ENCODE data around the gene LEO1. TPM values are rescaled to one million over a fixed set of nuclear protein-coding genes. Genes with fewer than 3 reads are reported as not detected.

The LEO1 gene
- total and polyA plus RNA-seq, 4 experiments from 2014 or later = 12.6 to 28.0 (median 22.0) TPM

DNA sequence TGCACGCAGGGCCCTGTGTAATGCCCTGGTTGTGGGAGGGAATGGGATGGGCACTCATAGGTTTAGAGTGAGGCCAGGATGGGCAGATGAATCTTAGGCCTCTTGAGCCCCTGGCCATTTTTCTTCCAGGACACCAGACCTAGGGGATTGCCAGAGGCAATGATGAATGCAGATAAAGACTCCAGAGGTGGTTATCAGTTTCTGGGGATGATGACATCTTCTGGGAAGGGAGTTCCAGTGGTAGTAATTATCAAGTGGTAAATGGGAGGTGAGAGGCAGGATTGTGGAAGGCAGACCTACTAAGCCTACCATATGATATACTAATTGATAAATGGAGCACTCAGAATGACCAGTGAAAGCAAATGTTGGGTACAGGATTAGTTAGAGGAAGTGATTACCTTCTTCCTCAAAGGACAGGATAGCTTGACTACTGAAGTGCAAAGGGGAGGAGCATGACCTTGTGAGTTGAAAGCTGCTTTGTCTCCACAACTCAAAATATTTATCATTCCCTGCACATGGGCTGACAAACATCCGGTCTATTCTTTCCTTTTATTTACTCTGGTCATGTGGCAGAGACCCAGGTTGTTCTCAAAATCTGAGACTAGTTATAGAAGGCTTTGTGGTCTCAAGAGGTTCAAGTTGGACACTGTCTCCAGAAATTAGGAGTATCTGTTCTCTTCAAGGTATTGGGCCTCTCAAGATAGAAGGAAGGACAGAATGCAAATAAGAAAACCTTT is 37.3 kb upstream of the LEO1 start:
- H3K4me3 Mint-ChIP-seq = peak overlapping the region in 1 of 8 donors; percentile 26
- H3K27ac Mint-ChIP-seq = peak overlapping the region in 1 of 7 donors; percentile 67
- DNase-seq = no peak
- H3K4me3 ChIP-seq (ENCODE audit: low read length in 2 of 2) = no peak overlapping the region
- no peaks in the 10 kb centered on the region for H3K36me3 ChIP-seq (ENCODE audit: insufficient read depth, low read length)
- no peaks in the 10 kb centered on the region for H3K27me3 ChIP-seq (ENCODE audit: insufficient read depth, low read length)
- no peaks in the 10 kb centered on the region for H3K9me3 ChIP-seq (ENCODE audit: control insufficient read depth in 1 of 2, low read length in 2 of 2)
- no peaks in the 10 kb centered on the region for H3K36me3 Mint-ChIP-seq
- POLR2A ChIA-PET (ENCODE audit: partially characterized antibody) = no interaction called here
- intact Hi-C loops (cut with micrococcal nuclease) = no loop called here
- no peaks in the 10 kb centered on the region for H3K9me3 Mint-ChIP-seq
- H3K4me1 ChIP-seq (ENCODE audit: insufficient read depth, low read length) = peaks cover 42% of the 10 kb centered on the region
- CTCF ChIA-PET (ENCODE audit: partially characterized antibody) = no interaction called here
- H3K4me1 Mint-ChIP-seq = peaks cover 12 to 34% (median 31%) of the 10 kb centered on the region in 4 donors
- no peaks in the 10 kb centered on the region for H3K27me3 Mint-ChIP-seq
- no peak overlapping the region for H3K27ac ChIP-seq (ENCODE audit: low read depth, low read length)

DNA sequence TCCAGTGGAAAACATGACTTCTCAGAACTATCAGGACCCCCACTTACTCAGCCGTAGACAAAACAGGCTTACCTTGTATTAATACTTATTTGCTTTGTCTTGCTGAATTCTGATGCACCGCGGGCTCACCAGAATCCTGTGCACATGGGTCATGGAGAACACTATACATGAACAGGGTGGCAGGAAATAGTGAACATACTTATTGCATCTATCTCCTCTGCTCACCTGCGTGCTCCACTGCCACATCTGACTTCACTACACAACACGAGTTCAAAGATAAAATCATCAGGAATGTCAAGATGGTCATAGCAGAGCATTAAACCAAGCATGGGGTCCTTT is 36.8 kb upstream of the LEO1 start:
- no peaks in the 10 kb centered on the region for H3K9me3 Mint-ChIP-seq
- ChIA-PET POLR2A (ENCODE audit: partially characterized antibody) (interaction anchor here (0.7 to 1.9 kb wide), 2 partner anchors 38 to 112 kb away, joined by 3 to 5 read pairs; no protein-coding TSS in a partner anchor), CTCF (ENCODE audit: partially characterized antibody) (interaction anchor here (1.3 kb wide), 1 partner anchor 23 kb away, joined by 3 read pairs; no protein-coding TSS in a partner anchor)
- Histone ChIP-seq H3K4me3 (ENCODE audit: low read length in 2 of 2) (no peak overlapping the region), H3K36me3 (ENCODE audit: insufficient read depth, low read length) (no peaks in the 10 kb centered on the region), H3K27ac (ENCODE audit: low read depth, low read length) (no peak overlapping the region), H3K9me3 (ENCODE audit: control insufficient read depth in 1 of 2, low read length in 2 of 2) (no peaks in the 10 kb centered on the region), H3K27me3 (ENCODE audit: insufficient read depth, low read length) (no peaks in the 10 kb centered on the region), H3K4me1 (ENCODE audit: insufficient read depth, low read length) (peaks cover 40% of the 10 kb centered on the region)
- intact Hi-C loops (cut with micrococcal nuclease) = no loop called here
- H3K4me1 Mint-ChIP-seq = peaks cover 12 to 34% (median 28%) of the 10 kb centered on the region in 4 donors
- H3K27ac Mint-ChIP-seq = peak overlapping the region in 5 of 7 donors; percentile 3 to 62 (median 44)
- H3K27me3 Mint-ChIP-seq = no peaks in the 10 kb centered on the region
- no peak for DNase-seq
- H3K36me3 Mint-ChIP-seq = no peaks in the 10 kb centered on the region
- peak overlapping the region in 5 of 8 donors; percentile 13 to 69 (median 35) for H3K4me3 Mint-ChIP-seq

DNA sequence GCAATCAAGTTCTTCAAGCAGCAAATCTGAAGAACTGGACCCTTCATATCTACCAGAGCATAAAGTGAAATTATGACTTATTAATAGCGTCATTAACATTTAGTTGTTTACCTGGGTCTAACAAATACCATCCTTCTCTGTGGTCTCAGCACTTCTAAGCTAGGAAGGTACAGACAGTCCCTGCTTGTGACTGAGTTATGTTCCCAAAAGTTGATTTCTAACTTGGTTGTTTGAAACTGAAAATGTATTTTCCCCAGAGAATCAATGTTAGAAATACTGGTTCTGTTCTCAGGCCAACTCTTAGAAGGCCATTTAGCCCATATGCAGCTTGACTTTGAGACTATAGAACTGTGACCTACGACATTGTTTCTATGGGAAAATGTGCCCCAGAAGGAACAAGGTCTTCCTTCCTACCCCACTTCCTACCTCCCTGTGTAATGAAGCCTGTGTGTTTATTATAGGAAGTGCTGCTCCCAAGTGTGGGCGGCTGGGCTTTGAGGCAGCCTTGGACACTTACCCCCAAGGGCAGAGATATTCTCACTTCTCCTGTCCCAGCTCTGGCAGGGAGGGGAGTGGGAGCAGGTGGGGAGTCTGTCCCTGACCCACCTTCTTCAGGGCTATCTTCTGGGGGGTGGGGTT is 35.2 kb upstream of the LEO1 start:
- no peaks in the 10 kb centered on the region for H3K27me3 Mint-ChIP-seq
- no peaks in the 10 kb centered on the region for H3K9me3 Mint-ChIP-seq
- H3K36me3 ChIP-seq (ENCODE audit: insufficient read depth, low read length) = no peaks in the 10 kb centered on the region
- H3K36me3 Mint-ChIP-seq = no peaks in the 10 kb centered on the region
- ChIA-PET POLR2A (ENCODE audit: partially characterized antibody) (interaction anchor here (1.0 to 1.9 kb wide), 3 partner anchors 13 to 39 kb away, joined by 3 to 5 read pairs (median 3); partner anchors contain the start of gene LEO1), CTCF (ENCODE audit: partially characterized antibody) (interaction anchor here (0.9 to 1.5 kb wide), 4 partner anchors 22 to 221 kb away, joined by 3 to 5 read pairs (median 4); no protein-coding TSS in a partner anchor)
- DNase-seq = no peak
- peaks cover 10 to 38% (median 27%) of the 10 kb centered on the region in 4 donors for H3K4me1 Mint-ChIP-seq
- no peak overlapping the region for H3K27ac ChIP-seq (ENCODE audit: low read depth, low read length)
- intact Hi-C loops (cut with micrococcal nuclease) = no loop called here
- H3K27ac Mint-ChIP-seq = peak overlapping the region in 1 of 7 donors; percentile 58
- peak overlapping the region in 2 of 8 donors; percentile 14 to 39 for H3K4me3 Mint-ChIP-seq
- H3K9me3 ChIP-seq (ENCODE audit: control insufficient read depth in 1 of 2, low read length in 2 of 2) = no peaks in the 10 kb centered on the region
- H3K4me3 ChIP-seq (ENCODE audit: low read length in 2 of 2) = no peak overlapping the region
- peaks cover 37% of the 10 kb centered on the region for H3K4me1 ChIP-seq (ENCODE audit: insufficient read depth, low read length)
- no peaks in the 10 kb centered on the region for H3K27me3 ChIP-seq (ENCODE audit: insufficient read depth, low read length)

DNA sequence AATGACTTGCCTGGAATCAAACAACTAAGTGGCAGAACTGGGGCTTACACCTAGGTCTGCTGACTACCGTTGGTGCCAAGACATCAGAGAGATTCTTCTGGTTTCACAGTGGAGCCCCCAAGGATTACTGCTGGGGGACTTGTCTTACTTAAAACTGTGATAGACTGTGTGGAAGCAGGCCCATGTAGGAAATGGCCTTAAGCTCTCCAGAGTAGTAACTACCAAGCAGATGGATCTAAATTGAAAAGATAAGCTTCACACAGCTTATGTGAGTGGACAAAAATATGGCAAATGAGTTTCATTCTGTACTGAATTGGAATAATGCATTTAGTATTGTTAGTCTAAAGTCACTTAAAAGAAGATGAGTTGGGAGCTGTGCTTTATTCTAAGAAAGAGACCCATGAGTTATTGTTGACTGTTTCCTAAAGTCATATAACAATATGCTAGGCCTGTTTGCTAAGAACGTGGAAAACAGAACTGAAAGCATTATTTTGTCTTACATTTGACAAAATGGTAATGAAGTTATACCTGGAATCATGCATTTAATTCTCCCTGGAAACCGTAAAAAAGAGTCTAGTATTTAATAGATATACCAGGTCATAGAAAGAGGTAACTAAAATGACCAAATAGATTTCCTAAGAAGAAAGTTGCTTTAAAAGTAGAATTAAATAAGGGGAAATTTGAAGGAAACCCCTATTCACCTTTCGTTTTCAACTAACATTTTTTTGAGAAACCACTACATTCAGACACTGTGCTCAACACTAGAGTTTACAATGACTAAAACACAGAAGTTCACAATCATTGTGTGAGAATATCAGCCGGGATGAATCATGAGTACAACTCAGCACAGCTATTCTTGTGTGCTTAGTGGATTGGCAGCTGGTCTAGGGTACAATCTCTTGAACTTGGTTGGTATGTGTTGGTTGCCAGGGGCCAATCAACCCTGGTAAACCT is 34.4 kb upstream of the LEO1 start:
- peaks cover 10 to 38% (median 27%) of the 10 kb centered on the region in 4 donors for H3K4me1 Mint-ChIP-seq
- intact Hi-C loops (cut with micrococcal nuclease) = no loop called here
- H3K4me1 ChIP-seq (ENCODE audit: insufficient read depth, low read length) = peaks cover 37% of the 10 kb centered on the region
- ChIA-PET POLR2A (ENCODE audit: partially characterized antibody) (interaction anchor here (1.0 to 1.9 kb wide), 3 partner anchors 14 to 40 kb away, joined by 3 to 5 read pairs (median 3); partner anchors contain the start of gene LEO1), CTCF (ENCODE audit: partially characterized antibody) (interaction anchor here (0.9 to 1.5 kb wide), 2 partner anchors 72 to 222 kb away, joined by 3 to 4 read pairs; no protein-coding TSS in a partner anchor)
- no peak overlapping the region for H3K4me3 ChIP-seq (ENCODE audit: low read length in 2 of 2)
- no peak overlapping the region for H3K27ac ChIP-seq (ENCODE audit: low read depth, low read length)
- H3K27ac Mint-ChIP-seq = peak overlapping the region in 2 of 7 donors; percentile 41 to 58
- H3K4me3 Mint-ChIP-seq = peak overlapping the region in 3 of 8 donors; percentile 15 to 51 (median 24)
- no peaks in the 10 kb centered on the region for H3K36me3 Mint-ChIP-seq
- H3K9me3 ChIP-seq (ENCODE audit: control insufficient read depth in 1 of 2, low read length in 2 of 2) = no peaks in the 10 kb centered on the region
- H3K27me3 Mint-ChIP-seq = no peaks in the 10 kb centered on the region
- no peak for DNase-seq
- no peaks in the 10 kb centered on the region for H3K36me3 ChIP-seq (ENCODE audit: insufficient read depth, low read length)
- H3K27me3 ChIP-seq (ENCODE audit: insufficient read depth, low read length) = no peaks in the 10 kb centered on the region
- no peaks in the 10 kb centered on the region for H3K9me3 Mint-ChIP-seq

DNA sequence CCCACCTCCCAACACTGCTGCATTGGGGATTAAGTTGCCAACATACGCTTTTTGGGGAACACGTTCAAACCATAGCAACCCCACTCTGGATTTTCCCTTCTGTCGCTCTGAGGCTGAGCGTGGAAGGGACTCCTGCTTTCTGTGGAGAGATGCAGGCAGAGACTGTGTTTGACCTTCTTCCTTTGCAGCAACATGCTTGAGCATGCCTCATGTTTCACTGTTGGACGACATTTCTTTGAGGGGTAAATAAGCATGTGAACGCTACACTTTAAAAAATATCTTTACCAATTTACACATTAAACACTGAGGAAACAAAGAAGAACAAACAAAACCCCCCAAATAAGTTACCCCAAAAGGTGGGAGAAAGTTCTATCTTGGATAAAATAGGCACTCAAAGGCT is 33.2 kb upstream of the LEO1 start:
- no peak overlapping the region for H3K27ac ChIP-seq (ENCODE audit: low read depth, low read length)
- Mint-ChIP-seq H3K4me1 (peaks cover 10 to 38% (median 27%) of the 10 kb centered on the region in 4 donors), H3K4me3 (no peak overlapping the region), H3K27ac (no peak overlapping the region), H3K9me3 (no peaks in the 10 kb centered on the region), H3K27me3 (no peaks in the 10 kb centered on the region), H3K36me3 (no peaks in the 10 kb centered on the region)
- CTCF ChIA-PET (ENCODE audit: partially characterized antibody) = no interaction called here
- POLR2A ChIA-PET (ENCODE audit: partially characterized antibody) = no interaction called here
- DNase-seq = no peak
- no peak overlapping the region for H3K4me3 ChIP-seq (ENCODE audit: low read length in 2 of 2)
- peaks cover 37% of the 10 kb centered on the region for H3K4me1 ChIP-seq (ENCODE audit: insufficient read depth, low read length)
- H3K9me3 ChIP-seq (ENCODE audit: control insufficient read depth in 1 of 2, low read length in 2 of 2) = no peaks in the 10 kb centered on the region
- intact Hi-C loops (cut with micrococcal nuclease) = no loop called here
- H3K36me3 ChIP-seq (ENCODE audit: insufficient read depth, low read length) = no peaks in the 10 kb centered on the region
- H3K27me3 ChIP-seq (ENCODE audit: insufficient read depth, low read length) = no peaks in the 10 kb centered on the region

DNA sequence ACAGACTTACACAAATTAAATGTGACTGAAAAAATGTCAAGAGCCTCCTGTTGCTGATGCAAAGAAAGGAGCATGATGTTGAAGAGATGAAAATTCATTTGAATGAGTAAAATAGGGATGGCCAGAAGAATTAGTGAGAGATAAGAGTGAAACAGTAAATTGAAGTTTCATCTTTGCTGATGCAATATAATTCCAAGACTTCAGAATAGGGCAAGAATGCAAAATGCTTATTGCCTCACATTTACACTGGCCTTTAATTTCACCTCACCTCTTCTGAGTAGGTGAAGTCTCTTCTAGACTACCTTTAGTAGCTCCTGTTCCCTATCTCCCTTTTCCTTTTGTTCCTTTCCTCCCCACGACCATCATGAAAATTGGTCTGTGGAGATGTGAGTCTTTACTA is 32.1 kb upstream of the LEO1 start:
- Mint-ChIP-seq H3K4me1 (peaks cover 10 to 33% (median 23%) of the 10 kb centered on the region in 4 donors), H3K4me3 (no peak overlapping the region), H3K27ac (no peak overlapping the region), H3K9me3 (no peaks in the 10 kb centered on the region), H3K27me3 (no peaks in the 10 kb centered on the region), H3K36me3 (no peaks in the 10 kb centered on the region)
- no peaks in the 10 kb centered on the region for H3K9me3 ChIP-seq (ENCODE audit: control insufficient read depth in 1 of 2, low read length in 2 of 2)
- H3K36me3 ChIP-seq (ENCODE audit: insufficient read depth, low read length) = no peaks in the 10 kb centered on the region
- no peaks in the 10 kb centered on the region for H3K27me3 ChIP-seq (ENCODE audit: insufficient read depth, low read length)
- intact Hi-C loops (cut with micrococcal nuclease) = no loop called here
- ChIA-PET CTCF (ENCODE audit: partially characterized antibody) (no interaction called here), POLR2A (ENCODE audit: partially characterized antibody) (no interaction called here)
- no peak overlapping the region for H3K27ac ChIP-seq (ENCODE audit: low read depth, low read length)
- H3K4me1 ChIP-seq (ENCODE audit: insufficient read depth, low read length) = peaks cover 32% of the 10 kb centered on the region
- H3K4me3 ChIP-seq (ENCODE audit: low read length in 2 of 2) = no peak overlapping the region
- no peak for DNase-seq
